HG03159 (cell line): ENCODE measurements around the gene IFNA5.
A peak's percentile ranks its signal among the peaks of the same experiment; 100 is the strongest.

Experiments
- ATAC-seq: cut with Tn5 transposase; IDR thresholded peaks from one replicate; pipeline ENCODE4 v1.9.1; 2021; ENCODE audit warnings: mild to moderate bottlenecking, moderate library complexity; ENCODE audit not compliant: unreplicated experiment

Gene IFNA5

GRCh38 chr9:21294904-21295538 is 10.1 kb downstream of the IFNA5 start:
- peak; percentile 65 for ATAC-seq

DNA sequence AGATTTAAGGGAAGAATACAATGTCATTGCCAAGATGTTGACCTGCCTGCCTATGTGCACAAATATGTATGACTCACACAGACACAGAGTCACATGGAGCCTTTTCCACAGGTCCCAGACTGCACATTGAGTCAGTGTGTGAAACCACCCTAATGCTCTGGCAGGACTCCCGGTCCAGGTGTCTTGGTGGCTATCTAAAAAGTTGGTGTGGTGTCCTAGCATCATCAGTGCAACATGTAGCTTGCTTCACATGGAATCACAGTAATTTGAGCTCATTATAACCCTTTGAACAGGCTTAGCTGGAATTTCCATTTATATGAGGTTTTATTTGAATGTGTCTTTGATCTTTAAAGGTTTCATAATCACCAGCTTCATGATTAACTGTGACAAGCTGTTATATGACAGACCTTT is 10.7 kb downstream of the IFNA5 start:
- ATAC-seq = peak; percentile 47

GRCh38 chr9:21289848-21290247 is 15.3 kb downstream of the IFNA5 start:
- no peak for ATAC-seq

GRCh38 chr9:21287280-21287679 is 17.8 kb downstream of the IFNA5 start:
- ATAC-seq = no peak

DNA sequence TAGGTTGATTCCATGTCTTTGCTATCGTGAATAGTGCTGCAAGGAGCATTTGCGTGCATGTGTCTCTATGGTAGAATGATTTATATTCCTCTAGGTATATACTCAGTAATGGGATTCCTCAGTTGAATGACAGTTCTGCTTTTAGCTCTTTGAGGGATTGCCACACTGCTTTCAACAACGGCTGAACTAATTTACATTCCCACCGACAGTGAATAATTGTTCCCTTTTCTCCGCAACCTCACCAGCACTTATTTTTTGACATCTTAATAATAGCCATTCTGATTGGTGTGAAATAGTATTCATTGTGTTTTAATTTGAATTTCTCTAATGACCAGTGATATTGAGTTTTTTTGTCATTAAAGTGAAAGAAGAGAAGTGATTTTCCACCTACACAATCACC is 18.5 kb downstream of the IFNA5 start:
- no peak for ATAC-seq

GRCh38 chr9:21286099-21286498 is 19.0 kb downstream of the IFNA5 start:
- no peak for ATAC-seq

DNA sequence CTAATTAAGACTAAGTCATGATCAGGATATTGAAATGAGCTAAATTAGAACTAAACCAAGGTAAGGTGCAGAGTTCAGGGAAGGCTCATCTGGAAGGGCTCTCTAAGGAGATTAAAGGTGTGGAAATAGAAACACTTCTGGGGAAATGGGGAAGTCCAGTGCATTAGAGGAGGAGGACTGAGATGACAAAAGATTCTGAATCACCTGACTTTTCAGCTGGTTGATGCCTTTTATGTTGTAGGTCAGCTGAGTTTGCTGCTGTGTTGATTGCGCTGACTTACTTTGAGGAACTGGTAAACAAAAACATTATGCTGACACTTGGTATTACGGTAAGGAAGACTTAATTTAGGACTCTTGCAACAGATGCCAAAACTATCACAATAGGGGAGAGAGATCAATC is 23.8 kb downstream of the IFNA5 start:
- no peak for ATAC-seq

GRCh38 chr9:21268347-21268657 is 36.8 kb downstream of the IFNA5 start:
- ATAC-seq = no peak

- ATAC-seq = peak; percentile 77
Observed at GRCh38 chr9:21267485-21268346, 37.4 kb downstream of the IFNA5 start.

- no peak for ATAC-seq
Observed at GRCh38 chr9:21266733-21267484, 38.2 kb downstream of the IFNA5 start.

DNA sequence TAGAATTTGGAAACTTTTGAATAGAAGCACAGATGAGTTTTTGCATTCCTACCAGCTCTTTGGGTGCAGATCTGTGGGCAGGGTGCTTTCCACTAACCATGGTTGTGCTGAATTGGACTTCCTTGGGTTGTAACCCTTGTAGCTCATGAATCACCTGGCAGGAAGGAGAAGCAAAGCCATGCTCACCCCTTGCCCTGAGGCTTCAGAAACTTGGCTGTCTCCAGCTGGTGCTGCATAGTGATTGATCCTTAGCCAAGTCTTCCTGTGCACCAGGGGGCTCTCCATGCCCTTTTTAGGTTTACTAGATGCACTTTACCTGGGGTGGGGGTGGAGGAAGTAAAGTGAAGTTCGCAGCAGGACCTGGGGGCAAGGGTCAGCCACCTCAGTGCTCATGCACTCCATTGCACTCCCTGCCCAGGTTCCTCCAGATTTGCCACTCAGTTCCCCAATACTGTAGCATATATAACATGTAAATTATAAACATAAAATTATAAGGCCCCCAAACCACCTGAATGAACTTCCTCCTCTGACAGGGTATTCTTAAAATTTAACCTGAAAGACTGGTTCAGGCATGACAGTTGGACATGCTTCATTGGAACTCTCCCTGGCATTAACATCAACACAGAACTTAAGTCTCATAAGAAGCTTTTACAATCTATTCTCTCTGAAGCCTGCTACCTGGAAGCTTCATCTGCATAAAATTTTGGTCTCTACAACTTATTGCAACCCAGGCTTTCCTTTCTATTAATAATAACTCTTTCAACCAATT is 39.5 kb downstream of the IFNA5 start:
- peak; percentile 43 for ATAC-seq

- no peak for ATAC-seq
Observed at GRCh38 chr9:21255538-21256212, 49.4 kb downstream of the IFNA5 start.
